ENCODE measurements around the gene IGF1.
"Not testable (repeated sequence)": the region's sequence is repeated elsewhere in the genome, so short reads cannot be mapped to it uniquely, and the experiment has no call there.

Gene IGF1

GRCh38 chr12:102379346-102380162 lies 100.8 kb downstream of the IGF1 start:
- no peak overlapping the region for H3K9ac ChIP-seq (ENCODE audit: low read depth, low read length)
- H3K4me1 ChIP-seq (ENCODE audit: control insufficient read depth, insufficient read depth, low read length): no peaks in the 10 kb centered on the region
- no peaks in the 10 kb centered on the region for H3K36me3 ChIP-seq (ENCODE audit: control insufficient read depth, insufficient read depth, low read length)
- H3K27ac ChIP-seq (ENCODE audit: low read depth, low read length): no peak overlapping the region
- peaks cover 3% of the 10 kb centered on the region; the same call in 1 of the 2 replicates for H3K9me3 ChIP-seq (ENCODE audit: control insufficient read depth, insufficient read depth, low read length)
- H3K27me3 ChIP-seq (ENCODE audit: control insufficient read depth, insufficient read depth, low read length): no peaks in the 10 kb centered on the region
- H3K4me3 ChIP-seq (ENCODE audit: low read depth, low read length): no peak overlapping the region

- no peaks in the 10 kb centered on the region for H3K4me1 ChIP-seq (ENCODE audit: control insufficient read depth, insufficient read depth, low read length)
- H3K9me3 ChIP-seq (ENCODE audit: control insufficient read depth, insufficient read depth, low read length): no peaks in the 10 kb centered on the region
- no peaks in the 10 kb centered on the region for H3K36me3 ChIP-seq (ENCODE audit: control insufficient read depth, insufficient read depth, low read length)
- H3K4me3 ChIP-seq (ENCODE audit: low read depth, low read length): no peak overlapping the region
- no peak overlapping the region for H3K27ac ChIP-seq (ENCODE audit: low read depth, low read length)
- H3K27me3 ChIP-seq (ENCODE audit: control insufficient read depth, insufficient read depth, low read length): no peaks in the 10 kb centered on the region
- no peak overlapping the region for H3K9ac ChIP-seq (ENCODE audit: low read depth, low read length)
These were observed 103.6 kb downstream of the IGF1 start for GRCh38 chr12:102376781-102377180.

GRCh38 chr12:102376181-102376747 lies 104.1 kb downstream of the IGF1 start:
- H3K36me3 ChIP-seq (ENCODE audit: control insufficient read depth, insufficient read depth, low read length): no peaks in the 10 kb centered on the region
- H3K27me3 ChIP-seq (ENCODE audit: control insufficient read depth, insufficient read depth, low read length): no peaks in the 10 kb centered on the region
- H3K9me3 ChIP-seq (ENCODE audit: control insufficient read depth, insufficient read depth, low read length): no peaks in the 10 kb centered on the region
- no peaks in the 10 kb centered on the region for H3K4me1 ChIP-seq (ENCODE audit: control insufficient read depth, insufficient read depth, low read length)
- no peak overlapping the region for H3K27ac ChIP-seq (ENCODE audit: low read depth, low read length)
- no peak overlapping the region for H3K4me3 ChIP-seq (ENCODE audit: low read depth, low read length)
- no peak overlapping the region for H3K9ac ChIP-seq (ENCODE audit: low read depth, low read length)

GRCh38 chr12:102374190-102374589 lies 106.2 kb downstream of the IGF1 start:
- Histone ChIP-seq H3K36me3 (ENCODE audit: control insufficient read depth, insufficient read depth, low read length) (no peaks in the 10 kb centered on the region), H3K27ac (ENCODE audit: low read depth, low read length) (no peak overlapping the region), H3K9ac (ENCODE audit: low read depth, low read length) (no peak overlapping the region), H3K4me1 (ENCODE audit: control insufficient read depth, insufficient read depth, low read length) (no peaks in the 10 kb centered on the region), H3K4me3 (ENCODE audit: low read depth, low read length) (no peak overlapping the region), H3K9me3 (ENCODE audit: control insufficient read depth, insufficient read depth, low read length) (peaks cover 9% of the 10 kb centered on the region; the same call in 1 of the 2 replicates), H3K27me3 (ENCODE audit: control insufficient read depth, insufficient read depth, low read length) (no peaks in the 10 kb centered on the region)

GRCh38 chr12:102372087-102372486 lies 108.3 kb downstream of the IGF1 start:
- H3K27ac ChIP-seq (ENCODE audit: low read depth, low read length): no peak overlapping the region

GRCh38 chr12:102371165-102371564 lies 109.2 kb downstream of the IGF1 start:
- Histone ChIP-seq H3K27me3 (ENCODE audit: control insufficient read depth, insufficient read depth, low read length) (no peaks in the 10 kb centered on the region), H3K4me1 (ENCODE audit: control insufficient read depth, insufficient read depth, low read length) (no peaks in the 10 kb centered on the region), H3K4me3 (ENCODE audit: low read depth, low read length) (no peak overlapping the region), H3K9ac (ENCODE audit: low read depth, low read length) (no peak overlapping the region), H3K27ac (ENCODE audit: low read depth, low read length) (no peak overlapping the region), H3K36me3 (ENCODE audit: control insufficient read depth, insufficient read depth, low read length) (no peaks in the 10 kb centered on the region), H3K9me3 (ENCODE audit: control insufficient read depth, insufficient read depth, low read length) (peaks cover 15% of the 10 kb centered on the region; the same call in 1 of the 2 replicates)

More at GRCh38 chr12:102372087-102372486, 108.3 kb downstream of the IGF1 start:
- peaks cover 15% of the 10 kb centered on the region; the same call in 1 of the 2 replicates for H3K9me3 ChIP-seq (ENCODE audit: control insufficient read depth, insufficient read depth, low read length)
- no peaks in the 10 kb centered on the region for H3K27me3 ChIP-seq (ENCODE audit: control insufficient read depth, insufficient read depth, low read length)
- H3K4me1 ChIP-seq (ENCODE audit: control insufficient read depth, insufficient read depth, low read length): no peaks in the 10 kb centered on the region
- H3K9ac ChIP-seq (ENCODE audit: low read depth, low read length): no peak overlapping the region
- H3K36me3 ChIP-seq (ENCODE audit: control insufficient read depth, insufficient read depth, low read length): no peaks in the 10 kb centered on the region
- H3K4me3 ChIP-seq (ENCODE audit: low read depth, low read length): no peak overlapping the region

- H3K4me1 ChIP-seq (ENCODE audit: control insufficient read depth, insufficient read depth, low read length): no peaks in the 10 kb centered on the region
- no peak overlapping the region for H3K27ac ChIP-seq (ENCODE audit: low read depth, low read length)
- H3K9me3 ChIP-seq (ENCODE audit: control insufficient read depth, insufficient read depth, low read length): peaks cover 15% of the 10 kb centered on the region; the same call in 1 of the 2 replicates
- H3K27me3 ChIP-seq (ENCODE audit: control insufficient read depth, insufficient read depth, low read length): no peaks in the 10 kb centered on the region
- no peaks in the 10 kb centered on the region for H3K36me3 ChIP-seq (ENCODE audit: control insufficient read depth, insufficient read depth, low read length)
- no peak overlapping the region for H3K4me3 ChIP-seq (ENCODE audit: low read depth, low read length)
- H3K9ac ChIP-seq (ENCODE audit: low read depth, low read length): no peak overlapping the region
These were observed 110.5 kb downstream of the IGF1 start for GRCh38 chr12:102369876-102370275.

- no peak overlapping the region for H3K9ac ChIP-seq (ENCODE audit: low read depth, low read length)
- H3K36me3 ChIP-seq (ENCODE audit: control insufficient read depth, insufficient read depth, low read length): no peaks in the 10 kb centered on the region
- peaks cover 15% of the 10 kb centered on the region; the same call in 1 of the 2 replicates for H3K9me3 ChIP-seq (ENCODE audit: control insufficient read depth, insufficient read depth, low read length)
- H3K27me3 ChIP-seq (ENCODE audit: control insufficient read depth, insufficient read depth, low read length): no peaks in the 10 kb centered on the region
- no peak overlapping the region for H3K4me3 ChIP-seq (ENCODE audit: low read depth, low read length)
- no peak overlapping the region for H3K27ac ChIP-seq (ENCODE audit: low read depth, low read length)
- no peaks in the 10 kb centered on the region for H3K4me1 ChIP-seq (ENCODE audit: control insufficient read depth, insufficient read depth, low read length)
These were observed 115.0 kb downstream of the IGF1 start for GRCh38 chr12:102365365-102365764.

- no peak overlapping the region for H3K4me3 ChIP-seq (ENCODE audit: low read depth, low read length)
- H3K36me3 ChIP-seq (ENCODE audit: control insufficient read depth, insufficient read depth, low read length): no peaks in the 10 kb centered on the region
- H3K9ac ChIP-seq (ENCODE audit: low read depth, low read length): no peak overlapping the region
- H3K27me3 ChIP-seq (ENCODE audit: control insufficient read depth, insufficient read depth, low read length): no peaks in the 10 kb centered on the region
- peaks cover 9% of the 10 kb centered on the region; the same call in 1 of the 2 replicates for H3K9me3 ChIP-seq (ENCODE audit: control insufficient read depth, insufficient read depth, low read length)
- no peaks in the 10 kb centered on the region for H3K4me1 ChIP-seq (ENCODE audit: control insufficient read depth, insufficient read depth, low read length)
- H3K27ac ChIP-seq (ENCODE audit: low read depth, low read length): no peak overlapping the region
These were observed 115.7 kb downstream of the IGF1 start for GRCh38 chr12:102364709-102365108.

- Histone ChIP-seq H3K9ac (ENCODE audit: low read depth, low read length) (no peak overlapping the region), H3K4me3 (ENCODE audit: low read depth, low read length) (no peak overlapping the region), H3K4me1 (ENCODE audit: control insufficient read depth, insufficient read depth, low read length) (no peaks in the 10 kb centered on the region), H3K36me3 (ENCODE audit: control insufficient read depth, insufficient read depth, low read length) (no peaks in the 10 kb centered on the region), H3K27ac (ENCODE audit: low read depth, low read length) (no peak overlapping the region), H3K9me3 (ENCODE audit: control insufficient read depth, insufficient read depth, low read length) (peaks cover 17% of the 10 kb centered on the region), H3K27me3 (ENCODE audit: control insufficient read depth, insufficient read depth, low read length) (no peaks in the 10 kb centered on the region)
These were observed 123.7 kb downstream of the IGF1 start for GRCh38 chr12:102356690-102357089.

GRCh38 chr12:102354281-102354680 lies 126.1 kb downstream of the IGF1 start:
- not testable (repeated sequence) for H3K4me1 ChIP-seq (ENCODE audit: control insufficient read depth, insufficient read depth, low read length); H3K9ac ChIP-seq (ENCODE audit: low read depth, low read length); H3K36me3 ChIP-seq (ENCODE audit: control insufficient read depth, insufficient read depth, low read length); H3K4me3 ChIP-seq (ENCODE audit: low read depth, low read length); H3K27me3 ChIP-seq (ENCODE audit: control insufficient read depth, insufficient read depth, low read length); H3K27ac ChIP-seq (ENCODE audit: low read depth, low read length)
- H3K9me3 ChIP-seq (ENCODE audit: control insufficient read depth, insufficient read depth, low read length): peaks cover 17% of the 10 kb centered on the region

All from HUES48 (cell line).